Vagina (tissue), 2 donors: ENCODE data around the gene ACTR3C.

Source experiments
- CTCF ChIP-seq, 3 experiments: fragments of 450-650 bp in 2 of 3; fragments of 200-600 bp in 1 of 3; sonication (generic) in 1 of 3; IDR thresholded peaks; one replicate each; pipeline ENCODE4 v1.5.1; 2017 to 2019; ENCODE audit warnings: antibody characterized with exemption in 3 of 3, mild to moderate bottlenecking in 2 of 3, moderate library complexity in 2 of 3
- POLR2A ChIP-seq, 2 donors: fragments of 450-650 bp; IDR thresholded peaks; one replicate each; pipeline ENCODE4 v1.6.1; 2017; ENCODE audit warnings: antibody characterized with exemption in 2 of 2, mild to moderate bottlenecking in 2 of 2, moderate library complexity in 2 of 2

GRCh38 chr7:150346922-150347321 lies 23.6 kb upstream of the ACTR3C start:
- TF ChIP-seq CTCF (IDR thresholded peaks at IDR 0.05) (no peak), POLR2A (IDR thresholded peaks at IDR 0.05) (no peak)
